GM06990 (cell line): ENCODE results near the gene ZDHHC5.

Source experiments
- DNase-seq: peaks from one replicate; pipeline ENCODE4 v3.0.0-alpha.2; 2011; ENCODE audit not compliant: insufficient read length; ENCODE audit errors: extremely low read depth
- H3K27me3 ChIP-seq: replicated peaks from 2 replicates; pipeline ENCODE4 v1.6.0; 2011; ENCODE audit warnings: low read length; ENCODE audit not compliant: control insufficient read depth, insufficient read depth
- H3K36me3 ChIP-seq: 2 replicates; pipeline ENCODE4 v1.5.1; 2011; ENCODE audit warnings: low read length; ENCODE audit not compliant: control insufficient read depth, insufficient read depth
- H3K4me3 ChIP-seq: replicated peaks from 2 replicates; pipeline ENCODE4 v1.5.1; 2011; ENCODE audit warnings: low read depth, mild to moderate bottlenecking, control low read depth, low read length
- CTCF ChIP-seq: IDR thresholded peaks from 2 replicates; pipeline ENCODE4 v1.5.1; 2011; ENCODE audit warnings: low read length, control low read depth, mild to moderate bottlenecking, inconsistent platforms; ENCODE audit not compliant: insufficient read depth, poor library complexity, severe bottlenecking

The ZDHHC5 gene

DNA sequence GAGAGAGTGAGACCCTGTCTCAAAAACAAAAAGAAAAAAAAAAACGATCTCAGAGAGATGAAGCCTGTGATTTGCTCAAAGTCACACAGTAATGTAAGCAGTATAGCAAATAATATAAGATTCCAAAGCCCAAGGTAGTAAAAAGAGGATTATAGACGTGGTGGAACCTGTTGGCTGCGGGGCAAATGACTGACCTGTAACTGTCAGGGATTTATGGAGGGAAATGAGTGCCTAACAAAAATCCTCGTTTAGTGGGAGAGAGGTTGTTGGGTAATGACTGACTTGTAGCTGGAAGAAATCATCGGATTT is 11.1 kb upstream of the ZDHHC5 start:
- Histone ChIP-seq H3K4me3 (peak overlapping the region; percentile 72), H3K36me3 (peaks cover 11% of the 10 kb centered on the region), H3K27me3 (no peaks in the 10 kb centered on the region)
- DNase-seq: no peak
- TF ChIP-seq CTCF: no peak

DNA sequence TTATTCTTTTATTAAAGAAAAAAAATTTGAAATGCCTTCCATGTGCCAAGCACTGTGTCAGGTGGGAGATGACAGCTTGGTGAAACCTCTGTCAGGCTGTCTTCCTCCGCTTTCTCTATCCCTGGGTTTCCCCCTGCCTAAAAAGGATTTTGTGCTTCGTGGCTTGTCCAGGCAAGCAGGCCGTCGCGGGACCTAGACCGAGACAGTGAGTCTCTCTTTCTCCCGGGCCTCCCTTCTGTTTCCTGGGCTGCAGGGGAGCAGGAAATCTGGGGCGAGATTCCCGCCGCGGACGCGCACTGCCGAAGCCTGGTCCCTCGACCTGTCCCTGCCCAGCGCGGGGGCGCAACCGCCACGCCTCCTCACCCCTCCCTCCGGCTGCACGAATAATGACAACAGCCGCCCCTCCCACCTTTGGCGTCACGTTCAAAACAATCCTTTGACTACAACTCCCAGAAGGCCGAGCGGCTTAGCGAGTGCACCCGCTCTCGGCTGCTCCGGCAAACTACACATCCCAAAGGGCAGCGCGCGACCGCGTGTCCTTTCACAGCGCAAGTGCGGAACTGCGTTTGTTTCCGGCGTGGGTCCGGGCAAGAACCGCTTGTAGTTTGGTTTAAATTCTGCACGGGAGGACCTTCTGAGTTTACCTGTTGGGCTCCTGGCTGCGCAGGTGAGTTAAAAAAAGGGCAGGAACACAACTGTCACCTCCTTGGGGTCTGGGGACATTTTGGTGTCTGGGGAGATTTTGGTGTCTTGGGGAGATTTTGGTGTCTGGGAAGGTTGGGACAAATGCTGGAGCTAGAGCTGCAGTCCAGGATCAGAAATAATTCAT is 10.5 kb upstream of the ZDHHC5 start, which contains the start of gene CLP1:
CLP1 (plus strand) TSS at position 569 of the 829 bp plus-strand sequence. CDS start 1,715 bp downstream, outside the sequence.
- TF ChIP-seq CTCF: no peak
- H3K27me3 ChIP-seq: no peaks in the 10 kb centered on the region
- peak within 1 kb of the TSS; percentile 72 for H3K4me3 ChIP-seq
- peak; percentile 95 for DNase-seq
- peaks cover 11% of the 10 kb centered on the region for H3K36me3 ChIP-seq

DNA sequence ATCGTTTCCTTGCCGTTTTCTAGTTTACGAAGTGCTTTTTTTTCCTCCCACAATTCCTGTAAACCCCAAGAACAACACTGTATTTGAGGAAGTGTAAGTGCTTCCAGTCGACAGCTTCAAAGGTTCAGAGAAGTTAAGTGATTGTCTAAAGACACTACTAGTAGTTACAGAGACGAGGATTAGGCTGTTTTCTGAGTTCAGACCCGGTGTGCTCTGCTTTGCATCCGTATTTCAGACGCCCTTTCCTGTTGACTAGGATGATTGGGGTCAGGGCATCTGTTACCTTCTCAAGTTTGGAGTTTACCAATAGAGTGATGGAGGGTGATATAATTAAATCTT is 9.9 kb upstream of the ZDHHC5 start:
- peaks cover 13% of the 10 kb centered on the region for H3K36me3 ChIP-seq
- no peaks in the 10 kb centered on the region for H3K27me3 ChIP-seq
- DNase-seq: no peak
- peak overlapping the region; percentile 71 for H3K4me3 ChIP-seq
- no peak for TF ChIP-seq CTCF

- DNase-seq: no peak
- no peak overlapping the region for H3K4me3 ChIP-seq
- TF ChIP-seq CTCF: no peak
- peaks cover 13% of the 10 kb centered on the region for H3K36me3 ChIP-seq
- no peaks in the 10 kb centered on the region for H3K27me3 ChIP-seq
Measured at GRCh38 chr11:57659669-57660068, 8.2 kb upstream of the ZDHHC5 start.

DNA sequence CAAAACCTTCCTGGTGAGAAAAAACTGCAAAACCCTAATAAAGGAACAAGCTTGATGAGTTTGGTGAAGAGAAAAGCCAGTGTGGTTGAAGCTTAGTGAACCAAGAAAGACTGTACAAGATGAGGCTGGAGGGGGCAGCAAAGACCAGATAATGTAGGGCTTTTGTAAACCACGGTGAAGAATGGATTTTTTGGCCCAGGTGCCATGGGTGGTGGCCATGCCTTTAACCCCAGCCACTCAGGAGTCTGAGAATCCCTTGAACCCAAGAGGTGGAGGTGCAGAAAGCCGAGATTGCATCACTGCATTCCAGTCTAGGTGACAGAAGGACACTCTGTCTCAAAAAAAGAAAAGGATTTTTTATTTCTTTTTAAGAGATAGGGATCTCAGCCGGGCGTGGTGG is 5.0 kb upstream of the ZDHHC5 start:
- no peak for DNase-seq
- peak; percentile 34 for TF ChIP-seq CTCF
- H3K4me3 ChIP-seq: no peak overlapping the region
- H3K36me3 ChIP-seq: peaks cover 13% of the 10 kb centered on the region
- H3K27me3 ChIP-seq: no peaks in the 10 kb centered on the region
